Activated naive CD8-positive, alpha-beta T cell treated with anti-CD3 and anti-CD28 coated beads for 36 hours (primary cell): ENCODE results near the gene IGFBP3. TPM values are rescaled to one million over a fixed set of nuclear protein-coding genes. Genes with fewer than 3 reads are reported as not detected.
"Not testable (repeated sequence)": the region's sequence is repeated elsewhere in the genome, so short reads cannot be mapped to it uniquely, and the experiment has no call there.

Experiments used
- DNase-seq: peaks from one replicate; pipeline ENCODE4 v3.0.0; 2021
- H3K27ac Mint-ChIP-seq: one replicate; pipeline ENCODE4 v1.8.0; 2022; ENCODE audit warnings: mild to moderate bottlenecking, moderate library complexity, mixed read lengths
- H3K27me3 Mint-ChIP-seq: one replicate; pipeline ENCODE4 v1.8.0; 2022; ENCODE audit warnings: mild to moderate bottlenecking, mixed read lengths
- H3K36me3 Mint-ChIP-seq: one replicate; pipeline ENCODE4 v1.8.0; 2021; ENCODE audit warnings: mild to moderate bottlenecking, mixed read lengths
- H3K4me1 Mint-ChIP-seq: one replicate; pipeline ENCODE4 v1.8.0; 2021; ENCODE audit warnings: mixed read lengths
- H3K4me3 Mint-ChIP-seq: one replicate; pipeline ENCODE4 v1.8.0; 2022; ENCODE audit warnings: mild to moderate bottlenecking, moderate library complexity, mixed read lengths
- H3K9me3 Mint-ChIP-seq: one replicate; pipeline ENCODE4 v1.8.0; 2022; ENCODE audit warnings: mixed read lengths
- total RNA-seq, 2 experiments: library from RNA; stranded (reverse); gene quantifications; one replicate each; pipeline ENCODE4 v1.2.3, GENCODE V29; 2021

The IGFBP3 gene
- under 1 TPM; 0.33 to 0.50 TPM for total RNA-seq

GRCh38 chr7:45920502-45921380 lies at the start of gene IGFBP3:
Gene IGFBP3, minus strand, starts transcription at chr7:45921272. Its CDS starts 132 bp downstream, at chr7:45921140.
- H3K27me3 Mint-ChIP-seq: peaks cover 70% of the 10 kb centered on the region
- no peak within 1 kb of the TSS for H3K27ac Mint-ChIP-seq
- H3K4me1 Mint-ChIP-seq: peaks cover 28% of the 10 kb centered on the region
- H3K36me3 Mint-ChIP-seq: no peaks in the 10 kb centered on the region
- peak; percentile 44 for DNase-seq
- peak within 1 kb of the TSS; percentile 66 for H3K4me3 Mint-ChIP-seq
- no peaks in the 10 kb centered on the region for H3K9me3 Mint-ChIP-seq

- H3K27ac Mint-ChIP-seq: no peak overlapping the region
- H3K36me3 Mint-ChIP-seq: peaks cover 8% of the 10 kb centered on the region
- H3K4me3 Mint-ChIP-seq: no peak overlapping the region
- no peaks in the 10 kb centered on the region for H3K27me3 Mint-ChIP-seq
- no peak for DNase-seq
- no peaks in the 10 kb centered on the region for H3K9me3 Mint-ChIP-seq
- peaks cover 4% of the 10 kb centered on the region for H3K4me1 Mint-ChIP-seq
Observed at GRCh38 chr7:45970454-45970853, 49.4 kb upstream of the IGFBP3 start.

GRCh38 chr7:45969940-45970339 lies 48.9 kb upstream of the IGFBP3 start:
- H3K4me1 Mint-ChIP-seq: peaks cover 4% of the 10 kb centered on the region
- H3K27ac Mint-ChIP-seq: no peak overlapping the region
- DNase-seq: no peak
- H3K4me3 Mint-ChIP-seq: no peak overlapping the region
- H3K36me3 Mint-ChIP-seq: peaks cover 8% of the 10 kb centered on the region
- no peaks in the 10 kb centered on the region for H3K27me3 Mint-ChIP-seq
- H3K9me3 Mint-ChIP-seq: no peaks in the 10 kb centered on the region

GRCh38 chr7:45968856-45969541 lies 47.9 kb upstream of the IGFBP3 start:
- no peak for DNase-seq
- H3K27ac Mint-ChIP-seq: no peak overlapping the region
- H3K36me3 Mint-ChIP-seq: peaks cover 7% of the 10 kb centered on the region
- H3K4me1 Mint-ChIP-seq: peaks cover 4% of the 10 kb centered on the region
- no peak overlapping the region for H3K4me3 Mint-ChIP-seq
- no peaks in the 10 kb centered on the region for H3K9me3 Mint-ChIP-seq
- no peaks in the 10 kb centered on the region for H3K27me3 Mint-ChIP-seq

GRCh38 chr7:45968312-45968711 lies 47.2 kb upstream of the IGFBP3 start:
- H3K4me1 Mint-ChIP-seq: peaks cover 4% of the 10 kb centered on the region
- H3K9me3 Mint-ChIP-seq: no peaks in the 10 kb centered on the region
- DNase-seq: no peak
- H3K27me3 Mint-ChIP-seq: peaks cover 4% of the 10 kb centered on the region
- no peak overlapping the region for H3K27ac Mint-ChIP-seq
- no peak overlapping the region for H3K4me3 Mint-ChIP-seq
- H3K36me3 Mint-ChIP-seq: peaks cover 8% of the 10 kb centered on the region

- no peak for DNase-seq
- Mint-ChIP-seq H3K27ac (no peak overlapping the region), H3K4me1 (peaks cover 1% of the 10 kb centered on the region), H3K27me3 (peaks cover 4% of the 10 kb centered on the region), H3K9me3 (no peaks in the 10 kb centered on the region), H3K36me3 (peaks cover 3% of the 10 kb centered on the region), H3K4me3 (no peak overlapping the region)
Observed at GRCh38 chr7:45967591-45968157, 46.6 kb upstream of the IGFBP3 start.

GRCh38 chr7:45962861-45963260 lies 41.8 kb upstream of the IGFBP3 start:
- no peak overlapping the region for H3K4me3 Mint-ChIP-seq
- peaks cover under 1% of the 10 kb centered on the region for H3K4me1 Mint-ChIP-seq
- H3K36me3 Mint-ChIP-seq: peaks cover 6% of the 10 kb centered on the region
- H3K27me3 Mint-ChIP-seq: peaks cover 4% of the 10 kb centered on the region
- DNase-seq: no peak
- no peaks in the 10 kb centered on the region for H3K9me3 Mint-ChIP-seq
- H3K27ac Mint-ChIP-seq: no peak overlapping the region

GRCh38 chr7:45957721-45958120 lies 36.6 kb upstream of the IGFBP3 start:
- Mint-ChIP-seq H3K9me3 (peaks cover 19% of the 10 kb centered on the region), H3K36me3 (peaks cover 11% of the 10 kb centered on the region), H3K27me3 (no peaks in the 10 kb centered on the region), H3K4me3 (no peak overlapping the region), H3K27ac (no peak overlapping the region), H3K4me1 (peaks cover 1% of the 10 kb centered on the region)
- no peak for DNase-seq

- Mint-ChIP-seq H3K4me1 (peaks cover 1% of the 10 kb centered on the region), H3K27me3 (no peaks in the 10 kb centered on the region), H3K4me3 (no peak overlapping the region), H3K9me3 (peaks cover 20% of the 10 kb centered on the region), H3K36me3 (peaks cover 7% of the 10 kb centered on the region), H3K27ac (no peak overlapping the region)
- no peak for DNase-seq
Observed at GRCh38 chr7:45955286-45955685, 34.2 kb upstream of the IGFBP3 start.

GRCh38 chr7:45953055-45953454 lies 32.0 kb upstream of the IGFBP3 start:
- not testable (repeated sequence) for DNase-seq, H3K4me1 Mint-ChIP-seq, H3K27ac Mint-ChIP-seq, H3K27me3 Mint-ChIP-seq, H3K4me3 Mint-ChIP-seq
- Mint-ChIP-seq H3K9me3 (peaks cover 22% of the 10 kb centered on the region), H3K36me3 (peaks cover 12% of the 10 kb centered on the region)

GRCh38 chr7:45944058-45944457 lies 23.0 kb upstream of the IGFBP3 start:
- H3K9me3 Mint-ChIP-seq: peaks cover 6% of the 10 kb centered on the region
- no peaks in the 10 kb centered on the region for H3K27me3 Mint-ChIP-seq
- H3K4me3 Mint-ChIP-seq: no peak overlapping the region
- peaks cover 15% of the 10 kb centered on the region for H3K4me1 Mint-ChIP-seq
- no peaks in the 10 kb centered on the region for H3K36me3 Mint-ChIP-seq
- no peak overlapping the region for H3K27ac Mint-ChIP-seq
- DNase-seq: no peak

- Mint-ChIP-seq H3K4me1 (peaks cover 15% of the 10 kb centered on the region), H3K36me3 (no peaks in the 10 kb centered on the region), H3K9me3 (peaks cover 6% of the 10 kb centered on the region), H3K4me3 (peak overlapping the region; percentile 79), H3K27ac (peak overlapping the region; percentile 84), H3K27me3 (peaks cover 7% of the 10 kb centered on the region)
- DNase-seq: no peak
Observed at GRCh38 chr7:45940939-45941338, 19.9 kb upstream of the IGFBP3 start.

- peak overlapping the region; percentile 79 for H3K4me3 Mint-ChIP-seq
- peaks cover 15% of the 10 kb centered on the region for H3K4me1 Mint-ChIP-seq
- H3K27me3 Mint-ChIP-seq, H3K36me3 Mint-ChIP-seq, H3K9me3 Mint-ChIP-seq: not testable (repeated sequence)
- peak overlapping the region; percentile 84 for H3K27ac Mint-ChIP-seq
- peak; percentile 53 for DNase-seq
Observed at GRCh38 chr7:45940237-45940781, 19.2 kb upstream of the IGFBP3 start.

GRCh38 chr7:45939574-45939973 lies 18.5 kb upstream of the IGFBP3 start:
- no peak overlapping the region for H3K4me3 Mint-ChIP-seq
- no peak for DNase-seq
- no peak overlapping the region for H3K27ac Mint-ChIP-seq
- H3K27me3 Mint-ChIP-seq: peaks cover 7% of the 10 kb centered on the region
- no peaks in the 10 kb centered on the region for H3K36me3 Mint-ChIP-seq
- peaks cover 15% of the 10 kb centered on the region for H3K4me1 Mint-ChIP-seq
- peaks cover 6% of the 10 kb centered on the region for H3K9me3 Mint-ChIP-seq
